PC-9 (cell line): ENCODE measurements around the gene ZNF592. TPM values are rescaled to one million over a fixed set of nuclear protein-coding genes. Genes with fewer than 3 reads are reported as not detected.

Experiments used
- BruUV-seq: library from RNA; stranded (reverse); fragments of 400-500 nt; replicated peaks from 2 replicates; lab custom pipeline; 2021; lab: Mats Ljungman, UMichigan
- CTCF ChIA-PET: fragments of 300-600 bp; sonication (Branson Sonifier 250); formaldehyde crosslinking; loops from one replicate; lab custom pipeline; 2022; ENCODE audit warnings: antibody characterized with exemption; lab: Charles Lee
- POLR2A ChIA-PET: fragments of 300-600 bp; sonication (Branson Sonifier 250); formaldehyde crosslinking; loops from one replicate; lab custom pipeline; 2022; ENCODE audit warnings: antibody characterized with exemption; ENCODE audit not compliant: unreplicated experiment; lab: Charles Lee
- DNase-seq, 2 experiments: peaks; one replicate each; pipeline versions ENCODE4 v3.0.0 to v3.0.0-alpha.2; 2015 to 2022; ENCODE audit warnings: mixed read lengths in 1 of 2
- H2AFZ ChIP-seq: fragments of 200-600 bp; sonication (generic); 2 replicates; pipeline ENCODE4 v1.8.1; 2017; ENCODE audit warnings: antibody characterized with exemption
- H3F3A ChIP-seq: fragments of 200-600 bp; sonication (generic); 2 replicates; pipeline ENCODE4 v1.8.1; 2017; ENCODE audit warnings: antibody characterized with exemption, mild to moderate bottlenecking, low read depth; ENCODE audit not compliant: insufficient read depth
- H3K27ac ChIP-seq: fragments of 200-600 bp; sonication (generic); 2 replicates; pipeline ENCODE4 v1.6.1; 2016; ENCODE audit warnings: mixed run types
- H3K27me3 ChIP-seq: fragments of 200-600 bp; sonication (generic); 2 replicates; pipeline ENCODE4 v1.6.1; 2016; ENCODE audit warnings: low read depth, mixed run types; ENCODE audit not compliant: insufficient read depth
- H3K36me3 ChIP-seq: fragments of 200-600 bp; sonication (generic); 2 replicates; pipeline ENCODE4 v1.6.1; 2016; ENCODE audit warnings: low read depth, mixed run types
- H3K4me1 ChIP-seq: fragments of 200-600 bp; sonication (generic); replicated peaks from 2 replicates; pipeline ENCODE4 v1.6.1; 2016; ENCODE audit warnings: mixed run types; ENCODE audit not compliant: insufficient read depth
- H3K4me2 ChIP-seq: fragments of 200-600 bp; sonication (generic); 2 replicates; pipeline ENCODE4 v1.6.1; 2017; ENCODE audit warnings: mixed run types
- H3K4me3 ChIP-seq: fragments of 200-600 bp; sonication (generic); 2 replicates; pipeline ENCODE4 v1.6.1; 2016; ENCODE audit warnings: mixed run types
- H3K79me2 ChIP-seq: fragments of 200-600 bp; sonication (generic); 2 replicates; pipeline ENCODE4 v1.6.1; 2017; ENCODE audit warnings: low read depth, mixed run types
- H3K9me2 ChIP-seq: fragments of 200-600 bp; sonication (generic); 2 replicates; pipeline ENCODE4 v1.8.1; 2017; ENCODE audit warnings: mild to moderate bottlenecking; ENCODE audit not compliant: insufficient read depth
- H3K9me3 ChIP-seq: fragments of 200-600 bp; sonication (generic); 2 replicates; pipeline ENCODE4 v1.8.1; 2016; ENCODE audit warnings: low read depth; ENCODE audit not compliant: insufficient read depth
- H4K20me1 ChIP-seq: fragments of 200-600 bp; sonication (generic); 2 replicates; pipeline ENCODE4 v1.8.1; 2017; ENCODE audit not compliant: insufficient read depth
- CTCF ChIP-seq: fragments of 200-600 bp; sonication (generic); conservative IDR thresholded peaks from 2 replicates; pipeline ENCODE4 v1.6.1; 2017; ENCODE audit warnings: mixed run types, antibody characterized with exemption, mild to moderate bottlenecking, moderate library complexity
- EZH2 ChIP-seq: fragments of 200-600 bp; sonication (generic); IDR thresholded peaks from 2 replicates; pipeline ENCODE4 v1.8.0; 2017; ENCODE audit warnings: antibody characterized with exemption, low read depth
- intact Hi-C: fragments of 100-400 bp; cut with micrococcal nuclease; formaldehyde crosslinking; loops from one replicate; pipeline ENCODE4 v1.10.0; 2022; ENCODE audit not compliant: unreplicated experiment
- total RNA-seq: library from RNA; stranded (reverse); gene quantifications from 2 replicates; pipeline ENCODE4 v1.2.3, GENCODE V29; 2021

The ZNF592 gene
- total RNA-seq, 1 experiment from 2014 or later, result 27.5 TPM

DNA sequence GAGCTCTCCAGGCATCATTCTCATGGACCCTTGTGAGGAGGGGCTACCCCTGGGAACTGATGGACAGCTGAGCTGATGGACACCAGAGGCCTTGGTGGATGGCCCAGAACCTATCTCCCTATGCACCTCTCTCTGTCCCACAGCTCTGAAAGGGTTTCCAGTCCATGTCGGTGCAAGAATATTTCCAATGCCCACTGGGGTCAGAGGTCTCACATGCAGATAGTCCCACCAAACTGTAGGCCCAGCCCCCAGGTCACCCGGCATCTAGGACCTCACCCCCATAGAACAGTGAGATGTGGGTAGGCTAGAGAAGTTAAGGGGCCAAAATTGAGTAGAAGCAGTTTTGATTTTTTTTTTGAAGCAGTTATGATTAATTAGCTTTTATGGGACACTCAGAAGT lies 71.4 kb downstream of the ZNF592 start:
- Histone ChIP-seq H3K4me3 (no peak overlapping the region), H3K9me3 (no peaks in the 10 kb centered on the region), H3K36me3 (no peaks in the 10 kb centered on the region), H3K27me3 (no peaks in the 10 kb centered on the region), H3K9me2 (no peaks in the 10 kb centered on the region), H3F3A (no peaks in the 10 kb centered on the region), H3K4me1 (peaks cover 12% of the 10 kb centered on the region), H3K79me2 (no peaks in the 10 kb centered on the region), H3K4me2 (no peak overlapping the region), H3K27ac (no peak overlapping the region), H2AFZ (no peak overlapping the region), H4K20me1 (no peaks in the 10 kb centered on the region)
- intact Hi-C loops, result no loop called here
- ChIA-PET CTCF (no interaction called here), POLR2A (no interaction called here)
- BruUV-seq, result no TSS peak
- no peak for TF ChIP-seq CTCF
- no peak for DNase-seq

DNA sequence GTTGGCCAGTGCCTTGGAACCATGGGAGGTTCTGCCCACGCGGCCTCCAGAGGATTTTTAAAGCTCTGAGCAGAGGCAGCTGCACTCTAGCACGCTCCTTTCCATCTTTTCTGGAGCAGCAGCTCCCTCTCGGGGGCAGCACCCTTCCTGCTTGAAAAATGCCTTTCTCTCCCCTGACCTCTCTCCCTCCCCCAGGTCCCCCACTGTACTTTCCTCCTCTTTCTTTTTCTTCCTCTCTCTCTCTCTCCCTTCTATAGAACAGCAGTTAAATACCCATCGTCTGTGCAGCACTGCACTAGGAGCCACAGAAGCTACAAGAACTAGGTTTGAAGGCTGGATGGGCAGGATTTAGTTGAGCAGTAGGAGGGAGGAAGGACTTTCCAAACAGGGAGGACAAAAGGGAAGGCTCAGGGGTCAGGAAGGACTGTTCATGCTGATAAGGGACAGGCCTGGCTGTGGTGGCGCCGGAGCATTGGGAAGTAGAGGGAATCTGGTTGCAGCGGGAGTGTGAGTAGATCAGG lies 73.2 kb downstream of the ZNF592 start:
- Histone ChIP-seq H3K27ac (no peak overlapping the region), H3F3A (0 out of 2 replicates have a peak, but pooled peaks cover 3% of the 10 kb centered on the region), H2AFZ (no peak overlapping the region), H3K9me3 (no peaks in the 10 kb centered on the region), H3K4me1 (peaks cover 19% of the 10 kb centered on the region), H3K9me2 (no peaks in the 10 kb centered on the region), H3K79me2 (no peaks in the 10 kb centered on the region), H4K20me1 (no peaks in the 10 kb centered on the region), H3K4me2 (no peak overlapping the region), H3K4me3 (no peak overlapping the region), H3K27me3 (no peaks in the 10 kb centered on the region), H3K36me3 (no peaks in the 10 kb centered on the region)
- no TSS peak for BruUV-seq
- CTCF ChIA-PET, result interaction anchor here (0.6 to 0.7 kb wide), 2 partner anchors 33 to 249 kb away, joined by 3 to 4 read pairs; no protein-coding TSS in a partner anchor
- no peak for TF ChIP-seq CTCF
- TF ChIP-seq EZH2, result no peak
- POLR2A ChIA-PET, result no interaction called here
- intact Hi-C loops, result no loop called here
- no peak for DNase-seq

DNA sequence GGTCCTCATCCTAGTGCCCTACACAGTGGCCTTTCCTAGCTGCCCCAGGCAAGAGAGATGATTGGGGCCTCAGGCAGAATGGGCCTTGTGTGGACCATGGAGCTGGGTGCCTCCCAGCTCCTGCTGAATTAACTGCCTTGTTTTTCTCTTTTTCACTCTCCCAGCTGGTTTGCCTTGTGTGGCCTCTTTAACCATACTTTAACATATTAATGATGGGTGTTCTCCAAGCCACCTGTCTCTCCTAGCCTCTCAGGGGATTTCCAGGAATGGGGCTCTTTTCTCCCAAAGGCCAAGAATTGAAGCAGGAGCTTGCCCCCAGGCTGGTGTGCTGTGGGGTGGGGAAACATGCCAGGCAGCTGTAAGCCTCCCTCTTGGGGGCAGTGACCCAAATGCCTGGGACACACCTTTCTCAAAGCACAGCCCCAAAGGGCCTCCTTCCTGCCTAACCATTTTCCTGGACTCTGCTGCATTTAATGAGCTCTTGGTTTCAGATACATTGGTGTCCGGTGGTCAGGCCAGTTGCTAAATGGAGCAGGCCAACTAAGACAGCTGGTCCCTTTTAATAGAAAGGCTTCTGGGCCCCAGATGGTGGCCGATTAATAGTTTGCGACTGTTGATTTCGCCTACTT lies 74.4 kb downstream of the ZNF592 start:
- TF ChIP-seq CTCF (no peak), EZH2 (no peak)
- Histone ChIP-seq H4K20me1 (no peaks in the 10 kb centered on the region), H3K9me2 (no peaks in the 10 kb centered on the region), H3K4me1 (peaks cover 20% of the 10 kb centered on the region), H3K27me3 (no peaks in the 10 kb centered on the region), H3F3A (0 out of 2 replicates have a peak, but pooled peaks cover 3% of the 10 kb centered on the region), H2AFZ (no peak overlapping the region), H3K9me3 (no peaks in the 10 kb centered on the region), H3K36me3 (no peaks in the 10 kb centered on the region), H3K79me2 (no peaks in the 10 kb centered on the region), H3K4me2 (no peak overlapping the region), H3K27ac (no peak overlapping the region), H3K4me3 (no peak overlapping the region)
- no peak for DNase-seq
- no TSS peak for BruUV-seq
- POLR2A ChIA-PET, result interaction anchor here (0.5 to 0.6 kb wide), 2 partner anchors 41 to 172 kb away, joined by 4 read pairs; no protein-coding TSS in a partner anchor
- intact Hi-C loops, result no loop called here
- CTCF ChIA-PET, result interaction anchor here (0.6 kb wide), 1 partner anchor 104 kb away, joined by 5 read pairs; no protein-coding TSS in a partner anchor
